GM19397 (cell line): Measurements from ENCODE around the gene KIF6.
A peak's percentile ranks its signal among the peaks of the same experiment; 100 is the strongest.

Experiments
- ATAC-seq: cut with Tn5 transposase; IDR thresholded peaks from one replicate; pipeline ENCODE4 v1.9.1; 2021; ENCODE audit warnings: mild to moderate bottlenecking, moderate library complexity; ENCODE audit not compliant: unreplicated experiment

KIF6 gene

GRCh38 chr6:39666706-39667489, 58.3 kb downstream of the KIF6 start:
- no peak for ATAC-seq

- ATAC-seq: no peak
Measured at GRCh38 chr6:39665861-39666260, 59.3 kb downstream of the KIF6 start.

GRCh38 chr6:39664173-39664572, 61.0 kb downstream of the KIF6 start:
- no peak for ATAC-seq

GRCh38 chr6:39657355-39658135, 67.7 kb downstream of the KIF6 start:
- no peak for ATAC-seq

- no peak for ATAC-seq
Measured at GRCh38 chr6:39654121-39654520, 71.1 kb downstream of the KIF6 start.

- no peak for ATAC-seq
Measured at GRCh38 chr6:39653612-39654011, 71.6 kb downstream of the KIF6 start.

GRCh38 chr6:39649996-39650395, 75.2 kb downstream of the KIF6 start:
- no peak for ATAC-seq

- no peak for ATAC-seq
Measured at GRCh38 chr6:39646751-39647420, 78.3 kb downstream of the KIF6 start.

- ATAC-seq: no peak
Measured at GRCh38 chr6:39642270-39642669, 82.9 kb downstream of the KIF6 start.

- ATAC-seq: no peak
Measured at GRCh38 chr6:39638126-39638822, 86.9 kb downstream of the KIF6 start.

- ATAC-seq: no peak
Measured at GRCh38 chr6:39634646-39635341, 90.4 kb downstream of the KIF6 start.

GRCh38 chr6:39625209-39625608, 100.0 kb downstream of the KIF6 start:
- no peak for ATAC-seq

GRCh38 chr6:39623750-39624149, 101.5 kb downstream of the KIF6 start:
- ATAC-seq: no peak

GRCh38 chr6:39617520-39617919, 107.7 kb downstream of the KIF6 start:
- no peak for ATAC-seq

GRCh38 chr6:39617026-39617425, 108.2 kb downstream of the KIF6 start:
- no peak for ATAC-seq

- ATAC-seq: no peak
Measured at GRCh38 chr6:39615622-39616021, 109.6 kb downstream of the KIF6 start.

- no peak for ATAC-seq
Measured at GRCh38 chr6:39614393-39614950, 110.7 kb downstream of the KIF6 start.

GRCh38 chr6:39610221-39610620, 115.0 kb downstream of the KIF6 start:
- ATAC-seq: no peak

- ATAC-seq: peak; percentile 78
Measured at GRCh38 chr6:39608652-39609345, 116.4 kb downstream of the KIF6 start.
